Skeletal muscle satellite cell (primary cell): ENCODE data around the gene NBPF19. TPM values are rescaled to one million over a fixed set of nuclear protein-coding genes. Genes with fewer than 3 reads are reported as not detected.
"Not testable (repeated sequence)": the region's sequence is repeated elsewhere in the genome, so short reads cannot be mapped to it uniquely, and the experiment has no call there.

Experiments used
- H3K27me3 ChIP-seq: 2 replicates; pipeline ENCODE4 v1.7.0; 2013; ENCODE audit warnings: low read length; ENCODE audit not compliant: control insufficient read depth, insufficient read depth
- H3K36me3 ChIP-seq: 2 replicates; pipeline ENCODE4 v1.7.0; 2013; ENCODE audit warnings: mild to moderate bottlenecking, control low read depth, low read length; ENCODE audit not compliant: insufficient read depth
- H3K4me1 ChIP-seq: 2 replicates; pipeline ENCODE4 v1.7.0; 2013; ENCODE audit warnings: low read length; ENCODE audit not compliant: control insufficient read depth, insufficient read depth
- H3K4me2 ChIP-seq: 2 replicates; pipeline ENCODE4 v1.7.0; 2013; ENCODE audit warnings: mild to moderate bottlenecking, low read length
- H3K4me3 ChIP-seq: 2 replicates; pipeline ENCODE4 v1.7.0; 2013; ENCODE audit warnings: low read length
- H3K9ac ChIP-seq: 2 replicates; pipeline ENCODE4 v1.7.0; 2013; ENCODE audit warnings: mild to moderate bottlenecking, low read depth, low read length, moderate library complexity
- H3K9me3 ChIP-seq: replicated peaks from 2 replicates; pipeline ENCODE4 v1.7.0; 2013; ENCODE audit warnings: mild to moderate bottlenecking, control low read depth, low read length
- total RNA-seq: library from RNA; depleted of rRNA; stranded (reverse); fragments of >200 nt; gene quantifications from 2 replicates; pipeline ENCODE4 v1.2.3, GENCODE V29; 2012; rRNA removed

Gene NBPF19
- total RNA-seq: 7.9 and 17.5 TPM in 2 replicates

- H3K36me3 ChIP-seq, H3K27me3 ChIP-seq, H3K4me1 ChIP-seq, H3K4me2 ChIP-seq, H3K9me3 ChIP-seq, H3K4me3 ChIP-seq, H3K9ac ChIP-seq: not testable (repeated sequence)
Observed at GRCh38 chr1:149474745-149475144, at the start of gene NBPF19. TSS of gene NBPF19 (plus strand) at chr1:149475045. CDS start at chr1:149475933, 888 bp downstream.

GRCh38 chr1:149428317-149428716 lies 46.5 kb upstream of the NBPF19 start:
- H3K36me3 ChIP-seq, H3K9ac ChIP-seq: not testable (repeated sequence)

GRCh38 chr1:149445451-149445850 lies 29.4 kb upstream of the NBPF19 start:
- peak overlapping the region; percentile 34 for H3K4me3 ChIP-seq
- not testable (repeated sequence) for H3K9me3 ChIP-seq

More at GRCh38 chr1:149428317-149428716, 46.5 kb upstream of the NBPF19 start:
- H3K4me1 ChIP-seq, H3K9me3 ChIP-seq, H3K4me3 ChIP-seq, H3K27me3 ChIP-seq, H3K4me2 ChIP-seq: not testable (repeated sequence)

GRCh38 chr1:149452196-149452595 lies 22.6 kb upstream of the NBPF19 start:
- H3K4me1 ChIP-seq, H3K4me3 ChIP-seq, H3K36me3 ChIP-seq, H3K4me2 ChIP-seq, H3K9me3 ChIP-seq, H3K9ac ChIP-seq, H3K27me3 ChIP-seq: not testable (repeated sequence)

More at GRCh38 chr1:149445451-149445850, 29.4 kb upstream of the NBPF19 start:
- Histone ChIP-seq H3K9ac (peak overlapping the region; percentile 22), H3K4me2 (peak overlapping the region; percentile 65)
- H3K4me1 ChIP-seq, H3K36me3 ChIP-seq, H3K27me3 ChIP-seq: not testable (repeated sequence)

- not testable (repeated sequence) for H3K36me3 ChIP-seq, H3K9me3 ChIP-seq, H3K4me1 ChIP-seq, H3K4me2 ChIP-seq, H3K9ac ChIP-seq, H3K4me3 ChIP-seq, H3K27me3 ChIP-seq
Observed at GRCh38 chr1:149452652-149453051, 22.2 kb upstream of the NBPF19 start.

GRCh38 chr1:149558350-149558825 lies 83.5 kb downstream of the NBPF19 start:
- not testable (repeated sequence) for H3K9ac ChIP-seq, H3K36me3 ChIP-seq, H3K9me3 ChIP-seq, H3K27me3 ChIP-seq, H3K4me1 ChIP-seq
- H3K4me3 ChIP-seq: peak overlapping the region; percentile 56
- H3K4me2 ChIP-seq: peak overlapping the region; percentile 63

- H3K4me3 ChIP-seq, H3K4me1 ChIP-seq, H3K9me3 ChIP-seq, H3K36me3 ChIP-seq, H3K4me2 ChIP-seq, H3K27me3 ChIP-seq, H3K9ac ChIP-seq: not testable (repeated sequence)
Observed at GRCh38 chr1:149561806-149562205, 87.0 kb downstream of the NBPF19 start.

GRCh38 chr1:149565485-149565884 lies 90.6 kb downstream of the NBPF19 start:
- not testable (repeated sequence) for H3K4me3 ChIP-seq, H3K4me1 ChIP-seq, H3K4me2 ChIP-seq, H3K9ac ChIP-seq, H3K9me3 ChIP-seq, H3K27me3 ChIP-seq, H3K36me3 ChIP-seq

- H3K36me3 ChIP-seq, H3K4me3 ChIP-seq, H3K4me1 ChIP-seq, H3K27me3 ChIP-seq, H3K9ac ChIP-seq, H3K4me2 ChIP-seq, H3K9me3 ChIP-seq: not testable (repeated sequence)
Observed at GRCh38 chr1:149572763-149573162, 97.9 kb downstream of the NBPF19 start.

GRCh38 chr1:149585592-149585991 lies 110.7 kb downstream of the NBPF19 start:
- H3K27me3 ChIP-seq, H3K4me3 ChIP-seq: not testable (repeated sequence)

More at GRCh38 chr1:149585592-149585991, 110.7 kb downstream of the NBPF19 start:
- H3K4me2 ChIP-seq, H3K9me3 ChIP-seq, H3K9ac ChIP-seq, H3K36me3 ChIP-seq, H3K4me1 ChIP-seq: not testable (repeated sequence)
